GM19099 (cell line): ENCODE data around the gene TBC1D22A.

Source experiments
- POLR2A ChIP-seq: IDR thresholded peaks from 3 replicates; pipeline ENCODE4 v1.6.1; 2011; ENCODE audit warnings: low read depth; ENCODE audit not compliant: insufficient read length; ENCODE audit errors: extremely low read depth

Gene TBC1D22A, protein sequence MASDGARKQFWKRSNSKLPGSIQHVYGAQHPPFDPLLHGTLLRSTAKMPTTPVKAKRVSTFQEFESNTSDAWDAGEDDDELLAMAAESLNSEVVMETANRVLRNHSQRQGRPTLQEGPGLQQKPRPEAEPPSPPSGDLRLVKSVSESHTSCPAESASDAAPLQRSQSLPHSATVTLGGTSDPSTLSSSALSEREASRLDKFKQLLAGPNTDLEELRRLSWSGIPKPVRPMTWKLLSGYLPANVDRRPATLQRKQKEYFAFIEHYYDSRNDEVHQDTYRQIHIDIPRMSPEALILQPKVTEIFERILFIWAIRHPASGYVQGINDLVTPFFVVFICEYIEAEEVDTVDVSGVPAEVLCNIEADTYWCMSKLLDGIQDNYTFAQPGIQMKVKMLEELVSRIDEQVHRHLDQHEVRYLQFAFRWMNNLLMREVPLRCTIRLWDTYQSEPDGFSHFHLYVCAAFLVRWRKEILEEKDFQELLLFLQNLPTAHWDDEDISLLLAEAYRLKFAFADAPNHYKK

DNA sequence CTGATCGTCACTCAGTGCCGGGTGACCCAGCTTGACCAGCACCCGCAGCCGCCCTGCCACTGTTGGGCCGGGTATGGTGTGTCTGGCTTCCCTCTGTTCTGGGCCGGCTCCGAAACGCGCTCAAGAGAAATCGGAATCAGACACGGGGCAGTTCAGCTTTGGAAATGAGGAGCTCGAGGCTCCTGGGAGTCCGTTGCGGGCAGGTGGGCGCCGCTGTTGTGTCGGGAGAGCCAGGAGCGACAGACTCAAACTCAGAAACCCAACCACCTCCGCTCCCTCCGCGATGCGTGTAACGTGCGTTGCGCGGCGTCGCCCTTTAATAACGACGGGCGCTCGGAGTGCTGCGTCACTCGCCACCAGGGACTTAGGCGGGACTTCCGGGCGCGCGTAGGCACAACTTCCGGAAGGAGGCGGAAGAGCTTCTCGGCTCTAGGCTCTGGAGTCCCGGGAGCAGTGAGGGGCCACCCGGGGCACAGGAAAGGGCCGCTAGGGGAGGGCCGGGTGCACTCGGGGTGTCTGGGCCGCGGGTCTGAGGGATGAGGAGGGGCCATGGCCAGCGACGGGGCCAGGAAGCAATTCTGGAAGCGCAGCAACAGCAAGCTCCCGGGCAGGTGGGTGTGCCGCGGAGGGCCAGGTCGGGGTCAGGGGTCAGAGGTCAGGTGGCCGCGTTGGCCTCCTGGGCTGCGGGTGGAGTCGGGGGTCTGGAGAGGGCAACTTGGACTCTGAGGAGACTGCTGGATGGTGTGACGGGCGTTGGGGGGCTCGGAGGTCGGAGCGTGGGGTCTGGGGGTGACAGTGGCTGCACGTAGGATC, at the start of gene TBC1D22A:
Gene TBC1D22A (plus strand): TSS at position 413 of the 813 bp plus-strand sequence. CDS start 137 bp downstream, at position 550.
- peak; percentile 98 for TF ChIP-seq POLR2A

DNA sequence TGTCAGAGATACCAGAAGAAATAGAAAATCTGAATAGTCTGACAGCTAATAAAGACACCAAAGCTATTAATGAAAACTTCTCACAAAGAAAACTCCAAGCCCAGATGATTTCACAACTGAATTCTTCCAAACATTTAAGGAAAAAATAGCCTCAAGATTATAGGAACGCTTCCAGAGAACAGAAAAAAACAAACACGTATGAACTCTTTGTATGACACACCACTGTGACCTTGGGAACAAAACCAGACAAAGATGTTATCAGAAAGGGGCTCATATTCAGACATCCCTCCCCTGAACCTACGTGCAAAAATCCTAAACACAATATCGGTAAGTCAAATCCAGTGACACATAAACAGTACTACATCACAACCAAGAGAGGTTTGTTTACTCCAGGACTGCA, 47.9 kb upstream of the TBC1D22A start:
- TF ChIP-seq POLR2A, result no peak

DNA sequence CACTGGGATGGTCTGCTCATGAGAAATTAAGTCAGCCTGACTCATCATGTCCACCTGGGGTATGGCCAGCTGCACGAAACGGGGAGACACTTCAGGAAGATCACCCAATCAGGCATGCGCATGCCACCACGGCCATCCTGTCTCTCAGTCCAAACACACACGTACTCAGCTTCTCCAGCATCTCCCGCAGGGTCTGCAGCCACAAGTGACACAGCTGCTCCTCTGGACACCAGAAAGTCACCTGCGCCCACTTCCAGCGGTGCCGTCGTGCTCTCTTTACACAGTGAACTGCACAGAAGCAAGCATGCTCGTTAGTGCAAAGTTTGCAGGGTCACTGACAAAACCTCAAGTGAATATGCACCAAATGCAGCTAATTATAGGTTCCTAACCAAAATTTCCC, 42.5 kb upstream of the TBC1D22A start:
- TF ChIP-seq POLR2A, result no peak

DNA sequence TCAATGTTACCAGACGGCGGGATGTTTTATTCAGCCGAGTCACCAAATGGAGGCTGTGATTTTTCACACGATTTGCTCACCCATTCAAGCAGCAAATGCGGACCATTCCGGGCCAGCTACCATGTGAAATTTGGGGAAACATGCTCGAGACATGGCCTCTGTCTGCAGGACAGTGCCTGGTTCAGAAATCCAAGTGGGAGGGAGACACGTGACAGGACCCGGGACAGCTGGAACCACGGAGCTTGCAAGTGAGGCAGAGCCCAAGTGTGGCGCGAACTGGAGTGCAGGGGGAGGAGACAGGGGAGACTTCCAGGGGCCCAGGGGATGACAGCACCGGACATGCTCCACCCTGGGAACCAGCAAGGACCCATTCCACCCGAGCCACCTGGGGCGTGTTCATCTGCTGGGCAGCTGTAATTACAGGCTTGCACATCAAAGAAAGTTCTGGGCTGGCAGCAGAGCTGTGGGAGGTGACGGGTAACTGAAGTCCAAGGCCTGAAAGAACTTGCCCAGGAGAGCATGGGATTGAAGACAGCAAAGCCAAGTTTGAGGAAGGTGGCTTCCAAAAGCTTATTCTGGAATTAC, 40.9 kb upstream of the TBC1D22A start:
- no peak for TF ChIP-seq POLR2A

DNA sequence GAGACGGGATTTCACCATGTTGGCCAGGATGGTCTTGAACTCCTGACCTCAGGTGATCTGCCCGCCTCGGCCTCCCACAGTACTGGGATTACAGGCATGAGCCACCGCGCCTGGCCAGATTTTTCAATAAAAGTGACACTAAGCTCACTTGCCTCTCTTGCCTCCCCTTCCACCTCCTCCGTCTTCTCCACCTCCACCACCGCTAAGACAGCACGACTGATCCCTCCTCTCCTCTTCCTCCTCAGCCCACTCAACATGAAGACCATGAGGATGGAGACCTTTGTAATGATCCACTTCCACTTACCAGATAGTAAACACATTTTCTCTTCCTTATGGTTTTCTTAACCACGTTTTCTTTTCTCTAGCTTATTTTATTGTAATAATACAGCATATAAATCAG, 38.6 kb upstream of the TBC1D22A start:
- no peak for TF ChIP-seq POLR2A

DNA sequence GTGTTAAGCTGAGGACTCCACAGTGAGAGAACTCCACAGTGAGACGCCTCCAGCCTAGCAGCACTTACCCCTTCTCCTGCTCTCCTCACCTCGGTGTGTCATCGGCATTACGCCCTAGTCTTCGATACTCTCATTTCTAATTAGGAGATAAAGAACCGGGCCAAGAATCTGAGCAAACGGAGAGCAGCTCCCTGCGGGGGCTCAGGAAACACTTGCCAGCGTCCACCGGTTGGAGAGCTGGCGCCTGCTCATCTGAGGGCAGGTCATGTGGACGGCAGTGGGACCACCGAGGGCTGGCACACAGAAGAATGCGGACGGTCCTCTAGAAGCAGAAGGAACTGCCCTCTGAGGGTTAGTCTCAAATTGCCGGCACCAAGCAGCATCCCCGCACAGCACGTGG, 37.4 kb upstream of the TBC1D22A start:
- TF ChIP-seq POLR2A, result no peak

DNA sequence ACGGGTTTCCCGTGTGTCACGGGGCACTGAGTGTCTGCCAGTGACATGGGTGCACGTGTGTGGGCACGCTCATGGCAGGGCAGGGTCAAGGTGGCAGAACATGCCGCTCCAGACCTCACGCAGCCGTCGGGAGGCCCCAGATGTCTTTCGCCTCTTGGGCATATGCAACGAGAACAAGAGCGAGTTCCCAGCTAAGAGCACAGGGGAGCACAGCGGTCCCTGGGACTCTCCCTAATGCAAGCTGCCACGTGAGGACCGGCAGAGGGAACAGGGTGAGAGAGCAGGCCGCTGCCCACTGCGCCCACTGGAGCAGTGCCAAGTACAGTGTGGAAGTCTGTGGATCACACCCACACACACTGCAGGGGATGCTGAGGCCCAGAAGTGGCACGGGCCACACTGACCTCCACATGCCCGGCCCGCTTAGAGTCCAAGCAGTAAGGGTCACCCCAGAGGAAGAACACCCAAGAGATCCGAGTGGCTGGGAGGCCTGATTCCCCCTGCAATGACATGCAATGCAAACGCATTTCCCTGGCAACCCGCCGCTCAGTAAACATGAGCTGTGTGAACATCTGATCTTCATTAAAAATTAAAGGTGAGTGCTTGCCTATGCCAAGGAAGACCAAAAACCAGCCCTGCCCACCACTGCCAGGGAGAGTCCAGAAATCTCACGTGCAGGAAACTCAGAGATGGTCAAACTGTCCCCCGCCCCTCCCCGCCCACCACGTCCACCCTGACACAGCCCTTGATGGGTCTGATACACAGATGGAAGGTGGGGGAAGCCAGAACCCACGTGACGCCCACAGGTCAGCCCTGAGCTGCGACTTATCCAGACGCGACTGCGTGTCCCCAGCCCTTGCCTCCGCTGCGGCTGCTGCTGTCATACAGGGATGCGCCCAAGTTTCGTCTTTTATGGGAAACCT, 36.1 kb upstream of the TBC1D22A start:
- no peak for TF ChIP-seq POLR2A

DNA sequence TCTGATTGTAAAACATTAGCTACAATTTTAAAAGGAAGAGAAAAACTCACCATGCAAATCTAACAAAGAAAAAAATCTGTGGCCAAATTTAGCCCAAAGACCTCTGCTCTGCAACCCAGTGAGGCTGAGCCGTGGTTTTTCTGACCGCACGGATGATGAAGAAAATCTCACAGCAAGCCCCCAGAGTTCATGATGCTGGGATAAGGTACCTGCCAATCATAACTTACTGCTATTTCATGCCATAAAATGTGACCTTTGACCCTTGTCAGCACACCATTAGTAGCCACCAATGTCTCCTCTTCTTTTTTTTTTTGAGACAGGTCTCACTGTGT, 35.5 kb upstream of the TBC1D22A start:
- no peak for TF ChIP-seq POLR2A

DNA sequence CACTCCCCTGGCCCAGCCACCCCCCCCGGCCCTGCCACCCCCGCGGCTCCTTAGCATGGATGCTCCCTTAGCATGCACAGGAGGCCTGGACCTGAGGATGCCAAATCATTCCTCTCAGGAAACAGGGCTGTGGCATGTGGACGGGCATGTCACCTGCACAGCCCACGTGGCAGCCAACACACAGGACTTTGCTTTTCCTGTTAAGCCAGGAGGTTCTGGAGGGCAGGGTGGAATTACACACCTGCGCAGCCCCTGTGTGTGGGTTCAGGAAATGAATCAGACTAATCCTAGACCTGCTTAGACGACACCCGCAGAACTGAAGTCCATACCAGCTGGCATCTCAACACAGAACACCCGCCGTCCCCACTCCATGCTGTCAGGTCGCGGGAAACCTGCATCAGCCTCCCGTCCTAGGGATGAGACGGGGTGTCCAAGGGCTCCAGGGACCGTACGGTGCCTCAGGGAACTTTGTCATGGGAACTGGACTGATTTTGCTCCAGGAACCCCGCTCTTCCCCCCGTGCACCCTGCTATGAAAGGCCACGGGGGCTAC, 34.6 kb upstream of the TBC1D22A start:
- no peak for TF ChIP-seq POLR2A

DNA sequence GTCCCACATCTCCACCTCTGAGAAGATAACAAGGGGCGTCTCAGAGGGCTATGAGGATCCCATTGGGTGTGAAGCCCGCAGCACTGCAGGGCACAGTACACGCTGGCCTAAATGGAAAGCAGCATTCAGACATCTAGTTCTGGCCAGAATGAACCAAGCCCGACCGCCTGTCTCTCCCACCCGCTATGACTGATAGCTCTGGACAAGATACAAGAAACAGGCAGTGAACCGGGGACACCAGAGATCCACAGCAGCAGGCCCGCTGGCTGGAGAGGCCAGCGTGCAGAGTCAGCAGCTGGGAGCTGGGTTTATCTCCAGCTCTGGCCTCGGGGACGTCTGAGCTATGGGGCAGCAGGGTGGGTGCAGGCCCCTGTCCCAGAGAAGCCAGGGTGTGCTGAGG, 34.0 kb upstream of the TBC1D22A start:
- TF ChIP-seq POLR2A, result no peak

DNA sequence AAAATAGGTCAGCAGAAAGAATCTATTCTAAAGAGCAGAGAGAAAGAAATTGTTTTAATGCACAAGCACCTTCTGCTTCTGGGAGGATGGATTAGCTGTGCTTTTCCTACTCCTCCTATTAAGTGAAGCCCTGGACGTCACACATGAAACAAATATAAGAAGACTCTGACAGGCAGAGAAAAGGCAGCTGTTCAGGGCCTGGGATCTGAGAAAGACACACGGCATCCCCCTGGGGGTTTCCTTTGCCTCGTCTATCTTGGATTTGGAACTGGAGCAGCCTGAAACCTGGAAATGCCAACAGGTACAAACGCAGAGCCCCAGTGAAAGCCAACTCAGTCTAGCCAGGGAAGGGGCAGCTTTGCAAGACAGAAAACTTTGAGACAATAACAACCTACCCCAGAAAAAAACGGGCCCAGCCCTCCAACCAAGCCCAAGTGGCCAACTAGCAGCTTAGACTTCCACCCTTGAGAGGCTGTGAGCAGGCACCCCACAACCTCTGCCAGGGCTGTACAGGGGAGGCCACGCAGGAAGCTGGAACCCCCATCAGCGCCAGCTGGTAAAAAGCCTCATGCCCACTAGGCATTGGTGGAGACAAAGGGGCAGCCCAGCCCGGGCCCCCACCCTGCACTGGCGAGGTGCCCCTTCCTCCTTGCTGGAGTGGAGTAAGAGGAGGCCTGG, 31.7 kb upstream of the TBC1D22A start:
- TF ChIP-seq POLR2A, result no peak

DNA sequence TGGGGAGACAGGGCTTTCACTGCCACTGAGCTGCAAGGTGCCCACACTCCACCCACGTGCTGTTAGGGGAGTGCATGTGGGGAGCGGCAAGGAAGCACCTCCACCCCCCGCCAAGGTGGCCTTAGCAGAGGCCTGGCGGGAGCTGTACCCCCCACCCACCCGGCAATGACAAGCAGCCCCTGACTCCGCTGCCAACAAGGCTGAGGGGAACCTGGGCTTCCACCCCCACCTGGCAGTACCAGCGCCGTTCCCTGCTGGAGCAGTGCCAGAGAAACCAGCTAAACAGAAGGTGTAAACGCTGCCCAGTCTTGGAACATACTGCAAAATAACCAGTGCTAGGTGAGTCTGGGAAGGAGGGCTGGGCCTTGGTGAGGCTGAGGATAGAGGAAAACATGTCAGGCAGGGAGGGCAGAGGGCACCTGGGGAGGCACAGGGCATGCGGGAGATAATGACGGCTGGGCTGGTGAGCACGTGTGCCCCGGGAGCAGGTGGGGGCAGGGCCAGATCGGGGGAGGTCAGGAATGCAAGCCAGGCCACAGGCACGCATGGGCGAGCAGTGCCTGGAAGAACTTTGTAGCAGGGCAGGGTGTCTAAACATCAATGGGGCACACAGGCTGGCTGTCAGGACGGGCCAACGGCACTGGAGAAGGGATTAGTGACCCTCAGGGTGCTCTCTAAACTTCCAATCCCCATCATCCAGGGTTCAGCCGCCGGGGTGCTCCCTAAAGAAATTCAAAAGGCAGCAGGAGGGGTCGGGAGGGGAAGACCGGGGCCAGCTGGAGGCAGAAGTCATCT, 31.0 kb upstream of the TBC1D22A start:
- TF ChIP-seq POLR2A, result no peak

DNA sequence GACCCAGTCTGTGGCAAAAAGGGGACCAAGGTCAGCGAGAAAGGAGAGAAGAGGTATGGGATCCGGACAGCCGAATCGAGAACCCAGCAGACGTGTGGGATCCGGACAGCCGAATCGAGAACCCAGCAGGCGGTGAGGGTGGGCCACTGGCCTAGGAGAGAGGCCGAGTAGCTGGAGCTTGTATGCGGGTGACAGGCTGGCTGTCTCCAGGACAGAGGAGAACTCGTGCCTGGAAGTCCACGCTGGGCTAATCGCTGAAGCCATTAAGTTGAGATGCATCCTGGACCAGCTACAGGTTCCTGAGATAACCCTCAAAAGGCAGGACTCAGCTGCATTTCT, 30.4 kb upstream of the TBC1D22A start:
- TF ChIP-seq POLR2A, result no peak
